GM19372 (cell line): ENCODE data around the gene MLLT11.

Experiments
- ATAC-seq: cut with Tn5 transposase; IDR thresholded peaks from one replicate; pipeline ENCODE4 v1.9.1; 2021; ENCODE audit warnings: mild to moderate bottlenecking, low read depth, moderate library complexity; ENCODE audit not compliant: unreplicated experiment

MLLT11 gene

GRCh38 chr1:151060007-151060656 is at the start of gene MLLT11:
TSS of gene MLLT11 (plus strand) at chr1:151060397. CDS start at chr1:151067225, 6,828 bp downstream.
- no peak for ATAC-seq

GRCh38 chr1:151011154-151011850 is 48.9 kb upstream of the MLLT11 start:
- no peak for ATAC-seq

DNA sequence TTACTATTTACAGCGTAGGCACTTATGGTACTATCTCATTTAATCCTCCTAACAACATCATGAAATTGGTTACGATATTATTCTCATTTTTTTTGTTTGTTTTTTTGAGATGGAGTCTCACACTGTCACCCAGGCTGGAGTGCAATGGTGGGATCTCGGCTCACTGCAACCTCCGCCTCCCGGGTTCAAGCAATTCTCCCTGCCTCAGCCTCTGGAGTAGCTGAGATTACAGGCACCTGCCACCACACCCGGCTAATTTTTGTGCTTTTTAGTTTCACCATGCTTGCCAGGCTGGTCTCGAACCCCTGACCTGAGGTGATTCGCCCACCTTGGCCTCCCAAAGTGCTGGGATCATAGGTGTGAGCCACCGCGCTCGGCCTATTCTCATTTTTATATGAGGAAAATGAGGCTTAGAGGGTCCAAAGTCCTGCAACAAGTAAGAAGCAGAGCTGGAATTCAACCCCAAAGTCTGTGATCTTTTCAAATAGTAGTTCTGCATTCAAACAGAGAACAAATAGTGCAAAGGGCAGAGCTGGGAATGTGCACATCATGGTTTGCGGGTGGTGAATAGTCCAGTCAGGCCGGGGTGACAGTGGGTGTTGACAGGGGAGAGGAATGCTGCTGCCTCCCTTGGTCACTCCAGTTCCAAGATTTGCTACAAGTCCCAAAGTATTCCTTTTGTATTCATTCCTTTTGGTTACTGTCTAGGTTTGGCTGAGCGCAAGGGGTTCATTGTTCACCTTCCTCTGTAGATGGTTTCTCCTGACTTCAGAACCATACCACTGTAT is 47.3 kb upstream of the MLLT11 start:
- ATAC-seq, result no peak

DNA sequence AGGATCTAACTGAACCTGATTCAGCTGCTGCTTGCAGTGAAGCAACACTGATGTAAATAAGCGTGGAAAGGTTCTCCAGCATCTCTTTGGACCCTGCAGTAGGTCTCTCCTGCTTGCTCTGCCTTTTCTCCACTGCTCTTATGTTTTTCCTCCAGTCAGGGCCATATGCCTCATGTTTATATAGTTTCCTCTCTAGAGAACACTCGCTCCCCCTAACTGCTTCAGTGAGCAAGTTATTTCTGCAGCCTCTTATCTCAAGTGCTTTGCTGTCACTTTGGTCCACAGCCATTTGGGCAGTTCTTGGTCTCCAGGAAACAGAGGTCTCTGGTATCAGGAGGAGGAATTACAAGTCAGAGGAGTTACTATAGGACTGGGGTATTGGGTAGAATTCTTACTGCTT is 46.7 kb upstream of the MLLT11 start:
- no peak for ATAC-seq

- ATAC-seq, result no peak
These were observed 35.6 kb upstream of the MLLT11 start for GRCh38 chr1:151024540-151025146.

DNA sequence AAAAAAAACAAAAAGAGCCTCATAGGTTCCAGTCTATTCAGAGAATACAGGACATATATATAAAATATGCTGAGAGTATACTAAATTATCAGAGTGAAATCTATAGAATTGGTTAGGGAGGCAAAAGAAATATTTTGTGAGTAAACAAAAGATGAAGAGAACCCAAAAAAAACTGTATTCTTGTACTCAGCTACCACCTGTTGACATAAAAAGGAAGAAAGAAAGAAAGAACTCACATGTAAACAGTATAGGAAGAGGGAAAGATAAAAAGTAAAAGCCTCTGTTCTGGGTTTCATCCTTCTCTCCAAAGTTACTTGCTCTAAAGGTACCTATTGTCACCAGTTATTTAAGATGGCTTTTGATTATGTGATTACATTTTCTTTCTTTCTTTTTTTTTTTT is 33.7 kb upstream of the MLLT11 start:
- ATAC-seq, result no peak

- ATAC-seq, result no peak
These were observed 28.0 kb upstream of the MLLT11 start for GRCh38 chr1:151032164-151032563.

DNA sequence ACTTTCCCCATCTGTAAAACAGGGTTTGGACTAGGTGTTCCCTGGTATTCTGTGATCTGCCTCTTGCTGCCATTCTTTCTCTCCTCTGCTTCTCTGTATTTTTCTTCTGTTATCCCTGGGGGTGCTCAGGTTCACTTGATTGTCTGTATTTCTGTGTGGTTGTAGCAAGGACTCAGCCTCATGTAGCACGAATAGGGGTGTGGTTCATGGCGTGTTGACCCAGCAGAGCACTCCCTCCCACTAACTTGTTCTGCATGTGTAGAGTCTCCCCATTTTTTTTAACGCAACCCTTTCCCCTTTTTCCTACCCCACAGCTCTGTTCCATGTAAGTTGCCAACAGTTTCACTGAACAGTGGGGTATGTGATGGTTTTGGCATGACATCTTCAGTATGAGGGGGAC is 25.0 kb upstream of the MLLT11 start:
- ATAC-seq, result no peak

GRCh38 chr1:151036356-151036755 is 23.8 kb upstream of the MLLT11 start, which contains the start of gene BNIPL:
TSS of gene BNIPL (plus strand) at chr1:151036586. CDS start at chr1:151036726, 140 bp downstream.
- no peak for ATAC-seq

GRCh38 chr1:151037032-151037431 is 23.2 kb upstream of the MLLT11 start:
- no peak for ATAC-seq

DNA sequence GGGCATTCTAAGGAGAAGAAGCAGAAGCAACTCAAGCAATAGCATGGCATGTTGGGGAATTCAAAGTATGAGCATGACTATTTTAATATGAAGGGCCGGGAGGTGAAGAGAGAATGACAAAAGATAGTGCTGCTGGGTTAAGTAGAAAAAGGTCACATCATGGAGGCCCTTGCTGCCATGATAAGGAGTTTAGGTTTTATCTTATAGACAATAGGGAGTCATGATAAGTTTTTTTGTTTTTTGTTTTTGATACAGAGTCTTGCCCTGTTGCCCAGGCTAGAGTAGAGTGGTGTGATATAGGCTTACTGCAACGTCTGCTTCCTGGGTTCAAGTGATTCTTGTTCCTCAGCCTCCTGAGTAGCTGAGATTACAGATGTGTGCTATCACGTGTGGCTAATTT is 20.7 kb upstream of the MLLT11 start:
- no peak for ATAC-seq

DNA sequence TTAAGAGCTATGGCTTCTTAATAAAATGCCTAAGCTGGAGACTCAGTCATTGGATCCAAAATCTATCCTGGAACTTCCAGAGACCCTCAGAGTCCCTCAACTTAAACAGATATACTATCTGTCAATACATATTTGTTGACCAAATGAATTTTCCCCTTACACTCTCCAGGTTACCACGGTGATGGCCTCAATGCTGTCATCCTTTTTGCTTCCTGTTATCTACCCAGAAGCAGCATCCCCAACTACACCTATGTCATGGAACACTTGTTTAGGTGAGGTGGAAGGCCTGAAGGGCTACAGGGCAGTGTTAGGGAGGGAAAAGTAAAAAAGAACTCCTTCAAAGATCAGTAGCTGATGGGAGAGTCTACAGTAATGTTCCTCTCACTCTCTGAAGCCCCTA is 17.0 kb upstream of the MLLT11 start:
- no peak for ATAC-seq

DNA sequence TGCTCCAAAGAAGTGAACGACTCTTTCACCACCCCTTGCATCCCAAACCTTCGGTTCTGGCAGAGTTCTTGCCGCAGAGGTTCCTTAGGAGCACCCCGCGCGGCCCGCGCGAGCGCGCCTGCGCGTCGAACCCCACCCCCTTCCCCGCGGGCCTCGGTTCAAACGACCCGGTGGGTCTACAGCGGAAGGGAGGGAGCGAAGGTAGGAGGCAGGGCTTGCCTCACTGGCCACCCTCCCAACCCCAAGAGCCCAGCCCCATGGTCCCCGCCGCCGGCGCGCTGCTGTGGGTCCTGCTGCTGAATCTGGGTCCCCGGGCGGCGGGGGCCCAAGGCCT is 12.6 kb upstream of the MLLT11 start, which contains the start of gene C1orf56:
TSS of gene C1orf56 (plus strand) at position 161 of the 334 bp plus-strand sequence. CDS start at position 258, 97 bp downstream.
- ATAC-seq, result no peak

DNA sequence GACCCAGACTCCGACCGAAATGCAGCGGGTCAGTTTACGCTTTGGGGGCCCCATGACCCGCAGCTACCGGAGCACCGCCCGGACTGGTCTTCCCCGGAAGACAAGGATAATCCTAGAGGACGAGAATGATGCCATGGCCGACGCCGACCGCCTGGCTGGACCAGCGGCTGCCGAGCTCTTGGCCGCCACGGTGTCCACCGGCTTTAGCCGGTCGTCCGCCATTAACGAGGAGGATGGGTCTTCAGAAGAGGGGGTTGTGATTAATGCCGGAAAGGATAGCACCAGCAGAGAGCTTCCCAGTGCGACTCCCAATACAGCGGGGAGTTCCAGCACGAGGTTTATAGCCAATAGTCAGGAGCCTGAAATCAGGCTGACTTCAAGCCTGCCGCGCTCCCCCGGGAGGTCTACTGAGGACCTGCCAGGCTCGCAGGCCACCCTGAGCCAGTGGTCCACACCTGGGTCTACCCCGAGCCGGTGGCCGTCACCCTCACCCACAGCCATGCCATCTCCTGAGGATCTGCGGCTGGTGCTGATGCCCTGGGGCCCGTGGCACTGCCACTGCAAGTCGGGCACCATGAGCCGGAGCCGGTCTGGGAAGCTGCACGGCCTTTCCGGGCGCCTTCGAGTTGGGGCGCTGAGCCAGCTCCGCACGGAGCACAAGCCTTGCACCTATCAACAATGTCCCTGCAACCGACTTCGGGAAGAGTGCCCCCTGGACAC is 12.1 kb upstream of the MLLT11 start:
- ATAC-seq, result no peak

GRCh38 chr1:151048645-151049032 is 11.6 kb upstream of the MLLT11 start:
- ATAC-seq, result no peak

GRCh38 chr1:151049458-151049857 is 10.7 kb upstream of the MLLT11 start:
- ATAC-seq, result no peak

GRCh38 chr1:151050051-151050688 is 10.0 kb upstream of the MLLT11 start:
- ATAC-seq, result no peak

DNA sequence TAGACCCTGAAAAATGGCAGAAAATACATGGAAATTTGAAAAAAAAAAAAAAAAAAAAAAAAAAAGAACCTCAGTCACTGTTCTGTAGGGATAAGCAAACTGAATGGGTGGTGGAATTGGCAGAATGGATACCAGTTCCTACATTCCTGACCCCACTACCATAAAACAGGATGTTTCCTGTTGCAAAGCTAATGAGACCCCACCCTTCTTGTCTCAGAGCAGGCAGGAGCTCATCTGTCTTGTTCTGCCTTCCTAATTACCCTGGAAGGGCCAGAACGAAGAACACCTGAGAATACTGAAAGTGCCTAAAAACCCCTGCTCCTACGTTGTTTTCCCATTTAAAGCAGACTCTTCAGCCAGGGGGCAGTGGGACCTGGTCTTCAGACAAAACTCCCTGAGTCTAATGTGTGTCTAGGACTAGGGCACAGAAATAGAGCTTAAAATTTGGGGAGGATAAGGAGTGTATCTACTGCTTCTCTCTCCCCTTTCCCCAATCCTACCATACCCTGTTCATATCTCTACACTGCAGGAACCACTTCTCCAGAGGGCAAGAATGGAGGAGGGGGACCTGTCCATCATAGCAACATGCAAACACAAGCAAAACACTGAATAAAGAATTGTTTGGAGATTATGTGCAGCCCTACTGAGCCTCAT is 8.7 kb upstream of the MLLT11 start:
- no peak for ATAC-seq

GRCh38 chr1:151054971-151055547 is 5.1 kb upstream of the MLLT11 start:
- ATAC-seq, result no peak
